CD14-positive monocyte (primary cell): ENCODE measurements around the gene PSMG1. TPM values are rescaled to one million over a fixed set of nuclear protein-coding genes. Genes with fewer than 3 reads are reported as not detected.

ENCODE experiments used
- DNase-seq, 3 donors: peaks; one replicate each; pipeline ENCODE4 v3.0.0-alpha.2; 2011 to 2022
- H2AFZ ChIP-seq: 2 replicates; pipeline ENCODE4 v1.6.0; 2012; ENCODE audit warnings: mild to moderate bottlenecking, low read depth, low read length, inconsistent platforms; ENCODE audit not compliant: insufficient read depth, poor library complexity, severe bottlenecking
- H3K27ac ChIP-seq, 2 donors: 1 replicate in 1 of 2; 2 replicates in 1 of 2; pipeline ENCODE4 v1.5.1; 2012 to 2013; ENCODE audit warnings: low read length in 2 of 2, control low read depth in 1 of 2, inconsistent platforms in 1 of 2, low read depth in 1 of 2, mild to moderate bottlenecking in 1 of 2
- H3K27me3 ChIP-seq, 2 donors: one replicate each; pipeline versions ENCODE4 v1.6.0 to v1.6.1; 2011 to 2013; ENCODE audit warnings: low read length in 2 of 2; ENCODE audit not compliant: control insufficient read depth in 2 of 2, insufficient read depth in 2 of 2
- H3K36me3 ChIP-seq, 2 donors: replicated peaks in 1 of 2; 1 replicate in 1 of 2; 2 replicates in 1 of 2; pipeline versions ENCODE4 v1.5.1 to v1.6.1; 2012 to 2013; ENCODE audit warnings: low read length in 2 of 2, control low read depth in 1 of 2, inconsistent platforms in 1 of 2, mild to moderate bottlenecking in 1 of 2; ENCODE audit not compliant: insufficient read depth in 2 of 2, control insufficient read depth in 1 of 2
- H3K4me1 ChIP-seq, 2 donors: 1 replicate in 1 of 2; 2 replicates in 1 of 2; pipeline versions ENCODE4 v1.5.1 to v1.6.1; 2012 to 2013; ENCODE audit warnings: low read length in 2 of 2, control low read depth in 1 of 2, inconsistent platforms in 1 of 2, mild to moderate bottlenecking in 1 of 2, moderate library complexity in 1 of 2; ENCODE audit not compliant: insufficient read depth in 2 of 2, control insufficient read depth in 1 of 2
- H3K4me2 ChIP-seq: replicated peaks from 2 replicates; pipeline ENCODE3; 2012; ENCODE audit warnings: low read length, moderate library complexity, mild to moderate bottlenecking; ENCODE audit not compliant: poor library complexity, severe bottlenecking; ENCODE audit errors: extremely low read depth
- H3K4me3 ChIP-seq, 3 experiments: fragments of 200-600 bp in 1 of 3; sonication (generic) in 1 of 3; replicated peaks in 1 of 3; 1 replicate in 2 of 3; 2 replicates in 1 of 3; pipeline ENCODE4 v1.5.1; 2011 to 2013; ENCODE audit warnings: low read length in 3 of 3, mild to moderate bottlenecking in 3 of 3, control low read depth in 2 of 3, low read depth in 2 of 3, inconsistent platforms in 1 of 3, moderate library complexity in 1 of 3
- H3K79me2 ChIP-seq: 2 replicates; pipeline ENCODE4 v1.6.0; 2012; ENCODE audit warnings: mild to moderate bottlenecking, control low read depth, inconsistent platforms, low read length, moderate library complexity; ENCODE audit not compliant: insufficient read depth
- H3K9ac ChIP-seq: 2 replicates; pipeline ENCODE4 v1.6.0; 2017; ENCODE audit warnings: low read length, mild to moderate bottlenecking; ENCODE audit not compliant: insufficient read depth, poor library complexity, severe bottlenecking
- H3K9me3 ChIP-seq, 2 donors: replicated peaks in 1 of 2; 1 replicate in 1 of 2; 2 replicates in 1 of 2; pipeline versions ENCODE4 v1.5.1 to v1.6.1; 2012 to 2013; ENCODE audit warnings: low read length in 2 of 2, control low read depth in 1 of 2; ENCODE audit not compliant: control insufficient read depth in 1 of 2, insufficient read depth in 1 of 2
- H4K20me1 ChIP-seq: 2 replicates; pipeline ENCODE4 v1.6.0; 2012; ENCODE audit warnings: mild to moderate bottlenecking, low read length, control low read depth, moderate library complexity; ENCODE audit not compliant: insufficient read depth
- H3K27ac Mint-ChIP-seq, 7 donors: one replicate each; pipeline ENCODE4 v1.8.0; 2020; ENCODE audit warnings: mild to moderate bottlenecking in 7 of 7, mixed read lengths in 7 of 7, moderate library complexity in 6 of 7, inconsistent platforms in 2 of 7
- H3K27me3 Mint-ChIP-seq, 3 donors: one replicate each; pipeline ENCODE4 v1.8.0; 2021 to 2022; ENCODE audit warnings: low read depth in 3 of 3, mild to moderate bottlenecking in 3 of 3, mixed read lengths in 3 of 3, moderate library complexity in 3 of 3, inconsistent platforms in 1 of 3
- H3K36me3 Mint-ChIP-seq, 2 donors: one replicate each; pipeline ENCODE4 v1.8.0; 2020; ENCODE audit warnings: mixed read lengths in 2 of 2, inconsistent platforms in 1 of 2, mild to moderate bottlenecking in 1 of 2
- H3K4me1 Mint-ChIP-seq: one replicate; pipeline ENCODE4 v1.8.0; 2020; ENCODE audit warnings: mild to moderate bottlenecking, mixed read lengths
- H3K4me3 Mint-ChIP-seq, 2 donors: one replicate each; pipeline ENCODE4 v1.8.0; 2020; ENCODE audit warnings: mild to moderate bottlenecking in 2 of 2, mixed read lengths in 2 of 2, moderate library complexity in 1 of 2
- H3K9me3 Mint-ChIP-seq, 7 donors: one replicate each; pipeline ENCODE4 v1.8.0; 2020 to 2022; ENCODE audit warnings: mixed read lengths in 7 of 7, mild to moderate bottlenecking in 6 of 7, moderate library complexity in 6 of 7, inconsistent platforms in 2 of 7
- CTCF ChIP-seq: fragments of 200-600 bp; IDR thresholded peaks from one replicate; pipeline ENCODE4 v1.8.0; 2022; ENCODE audit warnings: antibody characterized with exemption, mild to moderate bottlenecking
- WGBS: methylation state at CpG from one replicate; pipeline ENCODE4 v1.1.5; 2013; ENCODE audit warnings: missing lambda C conversion rate; ENCODE audit not compliant: insufficient coverage; 5-methylcytosine and 5-hydroxymethylcytosine counted together
- intact Hi-C, 2 donors: fragments of 100-400 bp; cut with micrococcal nuclease; formaldehyde crosslinking; loops; one replicate each; pipeline versions ENCODE4 v1.15.0 to v1.15.1; 2023
- polyA plus RNA-seq, 3 donors: library from polyadenylated mRNA; depleted of rRNA in 1 of 3; unstranded in 2 of 3; stranded (reverse) in 1 of 3; fragments of 300-500 nt in 2 of 3; fragments of >200 nt in 1 of 3; fragmentation: Illumina TruSeq in 2 of 3; gene quantifications; 1 replicate in 2 of 3; 2 replicates in 1 of 3; pipeline ENCODE4 v1.2.3, GENCODE V29; 2012 to 2021

The PSMG1 gene
- polyA plus RNA-seq, 3 donors, result 8.5 to 29.2 (median 26.2) TPM

- Mint-ChIP-seq H3K4me1 (no peaks in the 10 kb centered on the region), H3K9me3 (peaks cover 2 to 15% (median 12%) of the 10 kb centered on the region in 7 donors), H3K27me3 (peaks cover 0 to 3% (median 1%) of the 10 kb centered on the region in 3 donors), H3K36me3 (no peaks in the 10 kb centered on the region), H3K4me3 (no peak overlapping the region), H3K27ac (no peak overlapping the region)
- Histone ChIP-seq H3K27ac (no peak overlapping the region), H3K4me3 (no peak overlapping the region), H3K27me3 (no peaks in the 10 kb centered on the region), H3K9me3 (peaks cover 13% of the 10 kb centered on the region in 2 donors), H3K4me1 (no peaks in the 10 kb centered on the region), H3K9ac (no peak overlapping the region), H3K79me2 (no peaks in the 10 kb centered on the region), H2AFZ (no peak overlapping the region), H3K4me2 (no peak overlapping the region), H4K20me1 (no peaks in the 10 kb centered on the region), H3K36me3 (no peaks in the 10 kb centered on the region)
- no peak for DNase-seq
- no CpG with 5 or more reads among the region's 2 CpGs for WGBS
- intact Hi-C loops, result no loop called here
- TF ChIP-seq CTCF, result no peak
Measured at GRCh38 chr21:39148975-39149374, 34.3 kb downstream of the PSMG1 start.

GRCh38 chr21:39144191-39144590 lies 39.1 kb downstream of the PSMG1 start:
- no peak overlapping the region for H3K27ac Mint-ChIP-seq
- Histone ChIP-seq H3K9me3 (peaks cover 14 to 17% of the 10 kb centered on the region in 2 donors), H3K27ac (no peak overlapping the region), H3K4me2 (no peak overlapping the region), H3K79me2 (no peaks in the 10 kb centered on the region), H3K36me3 (no peaks in the 10 kb centered on the region), H3K27me3 (no peaks in the 10 kb centered on the region), H2AFZ (peak overlapping the region; percentile 19), H3K4me3 (no peak overlapping the region), H3K9ac (no peak overlapping the region), H3K4me1 (no peaks in the 10 kb centered on the region), H4K20me1 (no peaks in the 10 kb centered on the region)
- no peak for DNase-seq
- H3K27me3 Mint-ChIP-seq, result peaks cover 0 to 3% (median 3%) of the 10 kb centered on the region in 3 donors
- intact Hi-C loops, result no loop called here
- H3K9me3 Mint-ChIP-seq, result peaks cover 9 to 30% (median 22%) of the 10 kb centered on the region in 7 donors
- TF ChIP-seq CTCF, result no peak
- no peaks in the 10 kb centered on the region for H3K4me1 Mint-ChIP-seq
- peaks cover 0 to 1% of the 10 kb centered on the region in 2 donors for H3K36me3 Mint-ChIP-seq
- WGBS, result 100% methylated on average over 2 of the region's 3 CpGs
- H3K4me3 Mint-ChIP-seq, result no peak overlapping the region
